Ishikawa (cell line): ENCODE results near the gene B4GALT2.

Experiments
- CEBPB ChIP-seq: IDR thresholded peaks from 2 replicates; pipeline ENCODE4 v1.6.1; 2012
- CREB1 ChIP-seq: IDR thresholded peaks from 2 replicates; pipeline ENCODE4 v1.6.1; 2012; ENCODE audit warnings: low read depth
- EGR1 ChIP-seq: IDR thresholded peaks from 2 replicates; pipeline ENCODE4 v1.6.1; 2012
- EP300 ChIP-seq: IDR thresholded peaks from 2 replicates; pipeline ENCODE4 v1.6.1; 2012; ENCODE audit warnings: borderline replicate concordance
- TAF1 ChIP-seq: IDR thresholded peaks from 2 replicates; pipeline ENCODE4 v1.6.1; 2012; ENCODE audit warnings: low read depth, mild to moderate bottlenecking
- USF1 ChIP-seq: IDR thresholded peaks from 2 replicates; pipeline ENCODE4 v1.6.1; 2012

GRCh38 chr1:44025816-44026215, 46.8 kb downstream of the B4GALT2 start:
- no peak for TF ChIP-seq CEBPB
- TF ChIP-seq EP300, result no peak
- TF ChIP-seq USF1, result no peak
- no peak for TF ChIP-seq TAF1
- no peak for TF ChIP-seq EGR1
- TF ChIP-seq CREB1, result no peak
